Ramos (cell line): Measurements from ENCODE around the gene FGF14.
"Not testable (repeated sequence)": the region's sequence is repeated elsewhere in the genome, so short reads cannot be mapped to it uniquely, and the experiment has no call there.

Experiments
- in situ Hi-C: fragments of 300-500 bp; cut with MboI; formaldehyde crosslinking; loops from one replicate; pipeline ENCODE4 v1.14.3; 2022; ENCODE audit warnings: low sequenced_read_pairs; ENCODE audit not compliant: unreplicated experiment

FGF14 gene

GRCh38 chr13:102071711-102072110, 330.1 kb downstream of the FGF14 start:
- in situ Hi-C loops: no loop called here

DNA sequence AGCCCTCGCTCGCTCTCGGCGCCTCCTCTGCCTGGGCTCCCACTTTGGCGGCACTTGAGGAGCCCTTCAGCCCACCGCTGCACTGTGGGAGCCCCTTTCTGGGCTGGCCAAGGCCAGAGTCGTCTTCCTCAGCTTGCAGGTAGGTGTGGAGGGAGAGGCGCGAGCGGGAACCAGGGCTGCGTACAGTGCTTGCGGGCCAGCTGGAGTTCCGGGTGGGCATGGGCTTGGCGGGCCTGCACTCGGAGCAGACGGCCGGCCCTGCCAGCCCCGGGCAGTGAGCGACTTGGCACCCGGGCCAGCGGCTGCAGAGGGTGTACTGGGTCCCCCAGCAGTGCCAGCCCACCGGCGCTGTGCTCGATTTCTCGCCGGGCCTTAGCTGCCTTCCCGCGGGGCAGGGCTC, 333.5 kb downstream of the FGF14 start:
- in situ Hi-C loops: not testable (repeated sequence)

DNA sequence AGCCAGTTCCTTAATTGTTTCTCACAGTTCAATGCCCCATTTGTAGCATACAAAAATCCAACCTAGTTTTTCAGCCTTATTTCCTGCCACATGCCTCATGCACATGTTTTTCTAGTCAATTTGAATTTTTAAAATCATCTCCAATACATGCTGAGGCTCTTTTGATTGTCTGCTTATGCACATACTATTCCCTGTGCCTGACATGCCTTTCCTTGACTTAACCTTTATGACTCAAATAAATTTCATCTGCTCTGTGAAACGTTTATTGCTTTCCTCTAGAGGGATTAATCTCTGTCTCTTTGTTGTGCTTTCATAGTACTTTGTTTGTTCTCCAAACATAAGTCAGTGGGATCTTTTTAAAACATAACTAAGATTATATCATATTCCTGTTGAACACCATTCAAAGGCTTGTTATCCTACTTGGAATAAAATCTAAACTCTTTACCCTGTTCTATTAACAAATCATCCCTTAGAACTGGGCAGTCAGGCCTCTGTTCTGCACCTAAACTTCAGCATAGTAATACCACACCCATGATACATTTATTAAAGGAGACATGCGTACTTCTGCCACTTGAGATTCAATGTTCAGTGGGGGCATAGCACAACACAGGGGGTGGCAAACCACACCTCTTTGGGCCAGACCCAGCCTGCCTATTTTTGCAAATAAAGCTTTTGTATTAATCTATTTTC, 346.6 kb downstream of the FGF14 start:
- in situ Hi-C loops: no loop called here

DNA sequence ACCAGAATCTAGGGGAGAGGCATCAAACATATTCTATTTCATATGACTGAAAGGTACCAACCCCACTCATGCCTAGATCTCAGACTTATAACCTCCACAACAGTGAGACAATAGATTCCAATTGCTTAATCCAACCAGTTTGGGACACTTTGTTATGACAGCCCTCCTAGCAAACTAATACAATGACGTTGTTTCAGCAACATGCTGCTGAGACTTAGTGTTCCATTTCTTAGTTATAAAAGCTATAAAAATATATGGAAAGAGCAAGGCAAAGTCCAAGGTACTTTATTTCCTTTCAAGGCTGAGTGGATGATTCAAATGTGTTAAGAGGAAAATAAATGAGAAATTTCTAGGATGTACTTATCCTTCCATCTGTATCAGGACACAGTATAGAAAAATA, 352.0 kb downstream of the FGF14 start:
- in situ Hi-C loops: no loop called here

DNA sequence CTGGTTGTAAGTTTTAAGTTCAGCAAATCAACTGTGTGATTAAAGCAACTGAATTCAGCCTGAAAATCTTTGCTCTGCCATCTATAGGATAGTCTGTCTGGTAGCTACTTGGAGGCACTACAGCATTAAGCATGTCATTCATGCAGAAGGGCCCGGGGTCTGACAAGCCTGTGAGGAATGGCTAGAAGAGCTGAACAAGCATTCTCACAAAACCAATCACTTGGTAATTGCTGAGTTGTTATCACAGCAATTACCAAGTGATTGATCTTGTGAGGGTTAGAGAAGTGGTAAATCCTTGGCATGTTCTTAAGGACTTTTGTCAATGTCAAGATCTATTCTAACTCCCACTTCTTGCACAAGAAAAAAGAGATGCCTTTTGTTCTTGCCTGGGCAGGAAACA, 356.1 kb downstream of the FGF14 start:
- in situ Hi-C loops: no loop called here

DNA sequence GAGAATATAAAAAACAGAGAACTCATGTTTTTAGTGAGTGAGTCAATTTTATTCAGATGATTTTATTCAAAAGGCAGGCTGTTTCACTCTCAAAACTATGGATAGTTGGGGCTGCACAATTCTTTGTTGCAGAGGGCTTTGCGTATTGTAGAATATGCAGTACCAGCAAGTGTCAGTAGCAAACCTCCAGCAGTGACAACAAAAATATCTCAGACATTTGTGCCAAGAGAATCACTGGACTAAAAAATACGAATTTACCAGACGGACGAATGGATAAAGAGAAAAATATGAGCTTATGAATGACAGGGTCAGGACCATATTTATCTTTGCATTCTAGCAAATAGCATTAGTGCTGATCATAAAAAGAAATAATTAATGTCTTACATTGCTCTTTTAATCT, 359.1 kb downstream of the FGF14 start:
- in situ Hi-C loops: no loop called here

- in situ Hi-C loops: no loop called here
Observed at GRCh38 chr13:102041544-102041943, 360.3 kb downstream of the FGF14 start.

- in situ Hi-C loops: no loop called here
Observed at GRCh38 chr13:102040812-102041211, 361.0 kb downstream of the FGF14 start.

DNA sequence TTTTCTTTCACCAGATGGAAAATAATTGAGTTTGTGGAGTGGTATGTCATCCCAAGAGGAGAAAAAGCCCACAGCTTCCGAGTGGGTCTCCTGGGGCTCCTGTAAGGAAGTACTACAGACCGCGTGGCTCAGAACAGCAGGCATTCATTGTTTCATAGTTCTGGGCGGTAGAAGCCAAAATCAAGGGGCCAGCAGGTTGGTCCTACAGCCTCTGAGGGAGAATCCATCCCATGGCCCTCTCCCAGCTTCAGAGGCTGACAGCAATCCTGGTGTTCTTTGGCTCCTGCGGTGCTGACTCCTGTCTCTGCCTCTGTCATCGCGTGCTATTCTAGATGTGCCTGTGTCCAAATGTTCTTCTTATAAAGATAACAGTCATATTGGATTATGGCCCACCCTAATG, 362.6 kb downstream of the FGF14 start:
- in situ Hi-C loops: no loop called here

GRCh38 chr13:102038787-102039186, 363.1 kb downstream of the FGF14 start:
- in situ Hi-C loops: no loop called here

DNA sequence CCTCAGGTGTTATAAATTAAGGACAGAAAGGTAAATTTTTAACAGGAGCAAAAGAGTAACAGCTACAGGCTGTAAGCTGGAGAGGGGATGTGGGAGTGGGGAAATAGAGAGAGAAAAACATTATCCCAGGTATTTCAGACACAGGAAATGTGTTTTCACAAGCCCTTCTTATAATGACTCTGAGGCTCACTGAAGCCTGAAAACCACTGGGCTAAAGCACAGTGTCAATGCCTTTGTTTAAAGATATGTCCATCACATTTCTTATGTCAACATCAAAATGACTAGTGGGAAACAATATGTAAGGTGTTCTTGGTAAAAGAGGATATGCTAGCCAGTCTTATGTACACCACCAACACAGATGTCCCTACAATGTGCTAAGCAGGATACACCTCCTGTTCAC, 365.9 kb downstream of the FGF14 start:
- in situ Hi-C loops: no loop called here

DNA sequence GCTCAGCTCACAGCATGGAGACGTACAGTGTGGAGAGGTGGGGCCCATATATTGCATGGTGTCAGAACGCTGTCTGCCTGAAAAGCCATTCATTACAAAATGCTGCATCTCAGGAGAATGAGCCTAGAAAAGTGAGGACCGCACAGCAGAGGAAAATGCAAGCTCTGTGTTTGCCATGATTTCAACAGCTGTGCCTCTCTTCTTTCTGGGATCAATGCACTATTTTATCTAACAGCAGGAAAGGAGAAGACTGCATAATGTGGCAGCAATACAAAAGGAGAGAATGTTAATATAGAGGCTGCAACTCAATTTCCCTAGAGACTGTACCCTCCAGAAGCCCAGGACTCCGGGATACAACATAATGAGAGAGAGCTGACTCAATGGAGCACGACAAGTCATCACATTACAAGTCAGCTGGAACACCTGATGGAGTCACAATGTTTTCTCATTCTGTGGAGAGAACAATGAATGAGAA, 368.0 kb downstream of the FGF14 start:
- in situ Hi-C loops: no loop called here

GRCh38 chr13:102033386-102033785, 368.5 kb downstream of the FGF14 start:
- in situ Hi-C loops: no loop called here

GRCh38 chr13:102028868-102029267, 373.0 kb downstream of the FGF14 start:
- in situ Hi-C loops: no loop called here

DNA sequence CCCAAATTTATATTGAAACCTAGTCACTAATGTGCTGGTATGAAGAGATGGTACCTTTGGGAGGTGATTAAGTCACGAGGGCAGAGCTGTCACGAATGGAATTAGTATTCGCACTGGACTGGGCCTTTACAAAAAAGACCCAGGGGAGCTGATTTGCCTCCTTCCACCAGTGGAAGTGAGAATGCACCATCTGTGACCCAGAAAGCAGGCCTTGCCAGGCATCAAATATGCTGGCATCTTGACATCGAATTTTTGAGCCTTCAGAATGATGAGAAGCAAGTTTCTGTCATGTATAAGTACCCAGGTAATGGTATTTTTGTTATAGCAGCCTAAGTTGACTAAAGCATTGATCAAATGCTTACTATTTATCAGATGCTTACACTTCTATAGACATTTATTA, 373.6 kb downstream of the FGF14 start:
- in situ Hi-C loops: no loop called here

GRCh38 chr13:102021777-102022176, 380.1 kb downstream of the FGF14 start:
- in situ Hi-C loops: no loop called here

GRCh38 chr13:102020611-102021216, 381.1 kb downstream of the FGF14 start:
- in situ Hi-C loops: no loop called here

DNA sequence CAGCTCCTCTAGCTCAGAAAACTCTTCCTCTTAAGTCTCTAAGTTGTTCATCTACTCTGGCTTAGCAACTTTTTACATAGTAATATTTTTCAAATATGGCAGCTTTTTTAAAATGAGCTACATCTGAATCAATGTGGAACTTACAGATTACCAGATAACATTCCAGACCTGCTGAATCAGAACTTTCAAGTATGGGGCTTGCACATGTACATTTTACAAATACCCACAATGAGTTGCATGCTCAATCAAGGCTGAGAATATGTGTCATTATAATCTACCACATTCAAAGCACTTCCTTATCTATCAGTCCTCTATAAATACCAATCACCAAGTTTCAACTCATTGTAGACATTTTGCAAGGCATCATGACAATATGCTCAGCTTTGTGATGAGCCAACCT, 383.1 kb downstream of the FGF14 start:
- in situ Hi-C loops: no loop called here

- in situ Hi-C loops: no loop called here
Observed at GRCh38 chr13:102017248-102017647, 384.6 kb downstream of the FGF14 start.

DNA sequence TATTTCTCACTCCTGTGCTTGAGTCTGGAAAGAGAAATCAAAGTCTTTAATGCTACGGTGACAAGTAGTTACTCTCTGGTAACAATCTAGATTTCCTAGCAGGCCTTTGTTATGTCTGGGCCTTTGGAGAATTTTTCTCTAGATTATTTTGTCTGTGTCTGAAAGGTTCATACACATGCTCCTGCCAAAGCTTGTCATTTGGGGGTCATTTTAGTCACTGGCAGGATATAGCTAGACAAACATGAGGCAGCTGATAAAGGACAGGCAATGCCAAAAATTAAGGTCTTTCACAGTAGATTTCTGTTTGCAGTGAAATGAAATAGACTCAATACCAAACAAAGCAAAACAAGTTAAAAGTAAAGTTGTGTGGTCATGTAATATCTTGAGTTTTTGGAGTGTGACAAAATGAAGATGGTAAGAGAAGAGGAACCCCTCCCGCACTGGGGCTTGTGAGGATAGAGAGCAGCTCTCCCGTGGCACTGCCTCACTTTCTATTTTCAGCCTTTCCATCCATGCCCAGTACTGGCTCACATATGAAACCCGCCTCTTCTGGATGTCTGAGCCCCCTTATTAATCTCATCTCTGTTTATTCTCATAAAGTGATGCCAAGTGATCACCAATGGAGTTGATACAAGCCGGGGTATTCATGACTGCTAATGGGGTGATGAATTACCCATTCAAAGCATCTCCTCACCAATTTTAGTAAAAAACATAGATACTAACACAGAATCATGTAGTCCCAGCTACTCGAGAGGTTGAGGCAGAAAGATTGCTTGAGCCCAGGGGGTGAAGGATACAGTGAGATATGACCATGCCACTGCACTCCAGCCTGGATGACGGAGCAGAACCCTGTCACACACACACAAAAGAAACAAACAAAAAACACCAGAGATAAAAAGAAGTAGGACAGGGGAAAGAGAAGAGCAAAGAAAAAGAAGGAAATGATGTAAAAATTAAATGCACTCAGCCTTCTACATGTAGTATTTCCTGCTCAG, 389.3 kb downstream of the FGF14 start:
- in situ Hi-C loops: no loop called here

DNA sequence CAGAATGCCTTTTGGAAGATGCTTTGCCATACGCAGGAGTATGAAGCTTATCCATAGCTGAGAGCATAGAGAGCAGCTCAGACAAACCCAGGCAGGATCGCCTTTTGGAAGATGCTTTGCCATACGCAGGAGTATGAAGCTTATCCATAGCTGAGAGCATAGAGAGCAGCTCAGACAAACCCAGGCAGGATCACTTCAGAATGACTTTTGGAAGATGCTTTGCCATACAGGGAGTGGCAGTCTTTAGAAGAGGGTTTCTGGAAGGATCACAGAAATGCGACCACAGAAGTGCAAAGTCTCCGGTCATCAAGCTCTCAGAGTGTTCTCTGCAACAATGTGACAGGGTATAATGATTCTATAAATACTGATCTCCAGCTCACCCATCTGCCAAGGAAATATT, 390.4 kb downstream of the FGF14 start:
- in situ Hi-C loops: not testable (repeated sequence)
